HCT116 (cell line): ENCODE results near the gene BCL2L2. TPM values are rescaled to one million over a fixed set of nuclear protein-coding genes. Genes with fewer than 3 reads are reported as not detected.

ENCODE experiments used
- ATAC-seq: fragments of 200-7000 bp; cut with Tn5 transposase; 2 replicates; pipeline ENCODE4 v1.9.1; 2020; ENCODE audit warnings: mild to moderate bottlenecking, moderate library complexity
- BruUV-seq: library from RNA; stranded (reverse); fragments of 400-500 nt; replicated peaks from 2 replicates; lab custom pipeline; 2021; lab: Mats Ljungman, UMichigan
- CTCF ChIA-PET: fragments of 300-600 bp; sonication (Branson Sonifier 250); formaldehyde crosslinking; loops from one replicate; lab custom pipeline; 2021; ENCODE audit warnings: antibody characterized with exemption; lab: Charles Lee
- POLR2A ChIA-PET: fragments of 300-600, 350-600 bp; sonication (Branson Sonifier 250); formaldehyde crosslinking; loops from one replicate; lab custom pipeline; 2021; ENCODE audit warnings: antibody characterized with exemption; lab: Charles Lee
- RAD21 ChIA-PET, 2 experiments: fragments of 300-600 bp; sonication (Branson Sonifier 250); formaldehyde crosslinking; loops; one replicate each; lab custom pipeline; 2023; ENCODE audit warnings: low total read pairs in 2 of 2; ENCODE audit not compliant: uncharacterized antibody in 2 of 2, unreplicated experiment in 2 of 2, low non-redundant PET in 1 of 2; lab: Charles Lee
- DNase-seq: peaks from one replicate; pipeline ENCODE4 v3.0.0-alpha.2; 2010; ENCODE audit warnings: low read depth, low spot score
- H2AFZ ChIP-seq: fragments of 200-600 bp; shearing (Covaris generic), sonication (generic); 2 replicates; pipeline ENCODE4 v1.6.1; 2017; ENCODE audit warnings: low read depth, mixed run types, mixed read lengths, antibody characterized with exemption, low read length; ENCODE audit not compliant: poor library complexity, severe bottlenecking
- H3K27ac ChIP-seq: 2 replicates; pipeline ENCODE4 v1.5.1; 2012; ENCODE audit warnings: low read depth, low read length
- H3K27me3 ChIP-seq: fragments of 200-600 bp; sonication (generic); 2 replicates; pipeline ENCODE4 v1.6.1; 2016; ENCODE audit warnings: mixed run types, low read length, mixed read lengths; ENCODE audit not compliant: insufficient read depth
- H3K36me3 ChIP-seq, 2 experiments: fragments of 200-500 bp in 1 of 2; fragments of 200-600 bp in 1 of 2; sonication (Bioruptor generic) in 1 of 2; sonication (generic) in 1 of 2; 2 replicates each; pipeline versions ENCODE4 v1.5.1 to v1.6.1; 2014 to 2016; ENCODE audit warnings: low read length in 2 of 2, inconsistent platforms in 1 of 2, mixed read lengths in 1 of 2, mixed run types in 1 of 2; ENCODE audit not compliant: insufficient read depth in 2 of 2, control insufficient read depth in 1 of 2
- H3K4me1 ChIP-seq, 2 experiments: fragments of 200-600 bp in 1 of 2; sonication (generic) in 1 of 2; 2 replicates each; pipeline versions ENCODE4 v1.5.1 to v1.6.1; 2012 to 2017; ENCODE audit warnings: low read length in 2 of 2, inconsistent platforms in 1 of 2, mild to moderate bottlenecking in 1 of 2, mixed read lengths in 1 of 2, mixed run types in 1 of 2, moderate library complexity in 1 of 2; ENCODE audit not compliant: insufficient read depth in 2 of 2, control insufficient read depth in 1 of 2
- H3K4me2 ChIP-seq: fragments of 200-600 bp; sonication (generic); 2 replicates; pipeline ENCODE4 v1.6.1; 2017; ENCODE audit warnings: mixed run types, low read length, mixed read lengths
- H3K4me3 ChIP-seq, 2 experiments: fragments of 200-600 bp in 1 of 2; sonication (generic) in 1 of 2; replicated peaks in 1 of 2; 2 replicates each; pipeline ENCODE4 v1.5.1; 2011 to 2016; ENCODE audit warnings: low read length in 2 of 2, control low read depth in 1 of 2, low read depth in 1 of 2, mild to moderate bottlenecking in 1 of 2, mixed read lengths in 1 of 2, mixed run types in 1 of 2
- H3K79me2 ChIP-seq: fragments of 200-600 bp; sonication (generic); 2 replicates; pipeline ENCODE4 v1.6.1; 2017; ENCODE audit warnings: mild to moderate bottlenecking, mixed run types, low read length, moderate library complexity, mixed read lengths; ENCODE audit not compliant: insufficient read depth
- H3K9ac ChIP-seq: fragments of 200-600 bp; sonication (generic); 2 replicates; pipeline ENCODE4 v1.6.1; 2016; ENCODE audit warnings: low read length, mixed read lengths
- H3K9me2 ChIP-seq: fragments of 200-600 bp; sonication (generic), shearing (Covaris generic); 2 replicates; pipeline ENCODE4 v1.6.1; 2017; ENCODE audit warnings: mixed run types, mild to moderate bottlenecking, moderate library complexity; ENCODE audit not compliant: insufficient read depth
- H3K9me3 ChIP-seq, 2 experiments: fragments of 200-500 bp in 1 of 2; fragments of 200-600 bp in 1 of 2; sonication (Bioruptor generic) in 1 of 2; sonication (generic) in 1 of 2; 2 replicates each; pipeline ENCODE4 v1.6.1; 2014 to 2017; ENCODE audit warnings: low read length in 2 of 2, mixed read lengths in 2 of 2, inconsistent platforms in 1 of 2, low read depth in 1 of 2, mild to moderate bottlenecking in 1 of 2, mixed run types in 1 of 2, moderate library complexity in 1 of 2; ENCODE audit not compliant: control insufficient read depth in 1 of 2, insufficient read depth in 1 of 2
- H4K20me1 ChIP-seq: fragments of 200-600 bp; sonication (generic), shearing (Covaris generic); 2 replicates; pipeline ENCODE4 v1.6.1; 2017; ENCODE audit warnings: mixed run types, mild to moderate bottlenecking, moderate library complexity; ENCODE audit not compliant: insufficient read depth
- CEBPB ChIP-seq: IDR thresholded peaks from 2 replicates; pipeline ENCODE4 v1.6.1; 2012; ENCODE audit warnings: low read depth
- JUND ChIP-seq: IDR thresholded peaks from 2 replicates; pipeline ENCODE4 v1.6.1; 2012
- POLR2AphosphoS5 ChIP-seq: IDR thresholded peaks from 2 replicates; pipeline ENCODE4 v1.6.1; 2011; ENCODE audit warnings: mild to moderate bottlenecking, low read depth, low read length, moderate library complexity
- RAD21 ChIP-seq: IDR thresholded peaks from 2 replicates; pipeline ENCODE4 v1.6.1; 2012; ENCODE audit warnings: low read depth, mild to moderate bottlenecking
- intact Hi-C: fragments of 100-400 bp; cut with micrococcal nuclease; formaldehyde crosslinking; loops from 2 replicates; pipeline ENCODE4 v1.10.0; 2022
- total RNA-seq: library from RNA; stranded (reverse); gene quantifications from one replicate; pipeline ENCODE4 v1.2.1, GENCODE V29; 2021; ENCODE audit not compliant: unreplicated experiment
- TF ChIP-seq, protein P1 (sequence below), 3 experiments: fragments of 200-600 bp in 1 of 3; sonication (generic) in 1 of 3; IDR thresholded peaks in 2 of 3; conservative IDR thresholded peaks in 1 of 3; 2 replicates each; pipeline ENCODE4 v1.5.1; 2012 to 2017; ENCODE audit warnings: low read depth in 2 of 3, low read length in 2 of 3, antibody characterized with exemption in 1 of 3, borderline replicate concordance in 1 of 3, control low read depth in 1 of 3, mild to moderate bottlenecking in 1 of 3, mixed read lengths in 1 of 3, mixed run types in 1 of 3, moderate library complexity in 1 of 3; ENCODE audit not compliant: insufficient read depth in 1 of 3

BCL2L2 gene
- total RNA-seq, 1 experiment from 2014 or later, result 25.5 TPM

DNA sequence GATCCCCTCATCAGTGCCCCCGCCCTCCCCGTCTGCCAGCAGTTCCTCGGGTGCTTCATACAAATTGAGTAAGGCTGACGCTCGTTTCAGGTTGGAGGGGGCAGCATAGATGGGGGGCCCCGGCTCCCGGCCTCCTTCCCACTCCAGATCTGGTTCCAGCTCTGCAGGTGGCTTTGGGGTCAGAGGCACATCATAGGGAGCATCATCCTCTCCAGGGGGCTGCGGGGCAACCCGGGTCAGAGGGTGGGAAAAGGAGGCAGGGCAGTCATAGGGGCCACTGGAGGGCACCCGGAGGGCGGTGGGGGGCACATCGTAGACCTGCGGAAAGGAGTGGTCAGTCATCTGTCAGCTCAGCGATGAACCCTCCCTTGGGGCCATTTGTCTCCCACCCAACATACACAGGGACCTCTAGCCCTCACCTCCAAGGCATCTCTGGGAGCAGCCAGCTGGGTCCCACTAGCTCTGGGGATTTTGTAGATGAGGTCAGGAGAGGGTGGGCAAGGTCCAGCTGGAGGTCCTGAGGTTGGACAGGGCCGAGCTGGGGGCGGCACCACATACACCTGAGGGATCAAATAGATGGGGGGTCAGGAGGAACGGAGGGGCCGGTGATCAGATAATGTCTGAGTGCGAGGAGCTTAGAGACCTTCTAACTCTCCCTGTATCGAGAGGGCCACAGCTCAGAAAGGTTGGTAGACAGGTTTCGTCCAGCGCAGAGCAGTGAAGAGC, 53.3 kb downstream of the BCL2L2 start (continued):
- TF ChIP-seq, protein P1, sequence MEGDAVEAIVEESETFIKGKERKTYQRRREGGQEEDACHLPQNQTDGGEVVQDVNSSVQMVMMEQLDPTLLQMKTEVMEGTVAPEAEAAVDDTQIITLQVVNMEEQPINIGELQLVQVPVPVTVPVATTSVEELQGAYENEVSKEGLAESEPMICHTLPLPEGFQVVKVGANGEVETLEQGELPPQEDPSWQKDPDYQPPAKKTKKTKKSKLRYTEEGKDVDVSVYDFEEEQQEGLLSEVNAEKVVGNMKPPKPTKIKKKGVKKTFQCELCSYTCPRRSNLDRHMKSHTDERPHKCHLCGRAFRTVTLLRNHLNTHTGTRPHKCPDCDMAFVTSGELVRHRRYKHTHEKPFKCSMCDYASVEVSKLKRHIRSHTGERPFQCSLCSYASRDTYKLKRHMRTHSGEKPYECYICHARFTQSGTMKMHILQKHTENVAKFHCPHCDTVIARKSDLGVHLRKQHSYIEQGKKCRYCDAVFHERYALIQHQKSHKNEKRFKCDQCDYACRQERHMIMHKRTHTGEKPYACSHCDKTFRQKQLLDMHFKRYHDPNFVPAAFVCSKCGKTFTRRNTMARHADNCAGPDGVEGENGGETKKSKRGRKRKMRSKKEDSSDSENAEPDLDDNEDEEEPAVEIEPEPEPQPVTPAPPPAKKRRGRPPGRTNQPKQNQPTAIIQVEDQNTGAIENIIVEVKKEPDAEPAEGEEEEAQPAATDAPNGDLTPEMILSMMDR (IDR thresholded peaks at IDR 0.05 in 2 of 3, conservative IDR thresholded peaks at IDR 0.05 in 1 of 3; ENCODE audit: borderline replicate concordance in 1 of 3, insufficient read depth in 1 of 3, low read depth in 2 of 3, low read length in 2 of 3), result no peak
- no peak for TF ChIP-seq POLR2AphosphoS5

DNA sequence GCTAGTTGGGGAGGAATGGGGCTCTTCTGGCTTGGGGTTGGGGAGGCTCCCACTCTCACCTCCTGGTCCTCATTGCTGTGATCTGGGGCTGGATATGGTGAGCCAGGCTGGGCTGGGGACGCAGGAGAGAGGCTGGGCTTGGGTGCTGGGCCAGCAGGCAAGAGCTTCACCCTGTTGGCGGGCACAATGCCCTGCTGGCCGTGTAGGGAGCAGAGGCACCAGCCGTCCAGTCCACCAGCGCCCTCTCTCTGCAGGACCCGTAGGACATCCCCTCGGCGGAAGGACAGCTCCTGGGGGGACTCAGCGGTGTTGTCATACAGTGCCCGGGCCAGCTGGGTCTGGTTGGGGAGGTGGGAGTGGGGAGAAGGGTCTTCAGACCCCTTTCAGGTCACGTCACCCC, 53.9 kb downstream of the BCL2L2 start:
- RAD21 ChIA-PET, result interaction anchor here in 1 of 2 experiments (0.9 to 1.6 kb wide), 2 partner anchors 19 to 34 kb away, joined by 3 to 6 read pairs; no protein-coding TSS in a partner anchor
- Histone ChIP-seq H3K36me3 (no peaks in the 10 kb centered on the region), H2AFZ (no peak overlapping the region), H3K27ac (no peak overlapping the region), H3K9ac (no peak overlapping the region), H4K20me1 (no peaks in the 10 kb centered on the region), H3K4me2 (no peak overlapping the region), H3K79me2 (no peaks in the 10 kb centered on the region), H3K9me2 (no peaks in the 10 kb centered on the region), H3K27me3 (0 out of 2 replicates have a peak, but pooled peaks cover 3% of the 10 kb centered on the region), H3K9me3 (no peaks in the 10 kb centered on the region), H3K4me1 (no peaks in the 10 kb centered on the region), H3K4me3 (no peak overlapping the region)
- POLR2A ChIA-PET, result no interaction called here
- TF ChIP-seq, protein P1 (IDR thresholded peaks at IDR 0.05 in 2 of 3, conservative IDR thresholded peaks at IDR 0.05 in 1 of 3; ENCODE audit: borderline replicate concordance in 1 of 3, insufficient read depth in 1 of 3, low read depth in 2 of 3, low read length in 2 of 3), result peak; percentile 43 to 51 (median 44); a peak in 5 of 6 replicates
- TF ChIP-seq CEBPB (no peak), JUND (no peak), RAD21 (peak; percentile 45)
- DNase-seq, result no peak
- intact Hi-C loops, result no loop called here
- BruUV-seq, result no TSS peak
- CTCF ChIA-PET, result interaction anchor here (0.7 to 2.8 kb wide), 9 partner anchors 15 to 292 kb away, joined by 3 to 14 read pairs (median 5); partner anchors contain the start of genes HOMEZ and PABPN1
- peak; percentile 73 for ATAC-seq
